Large intestine (tissue), 3 donors: Measurements from ENCODE around the gene OR2V2. TPM values are rescaled to one million over a fixed set of nuclear protein-coding genes. Genes with fewer than 3 reads are reported as not detected.
"Not testable (repeated sequence)": the region's sequence is repeated elsewhere in the genome, so short reads cannot be mapped to it uniquely, and the experiment has no call there.

Experiments used
- DNase-seq, 2 donors: peaks; one replicate each; pipeline versions ENCODE4 v3.0.0 to v3.0.0-alpha.2; 2013
- H3K27ac ChIP-seq: one replicate; pipeline ENCODE4 v1.5.1; 2013; ENCODE audit warnings: low read length
- H3K27me3 ChIP-seq: 2 replicates; pipeline ENCODE4 v1.6.1; 2013; ENCODE audit warnings: low read length; ENCODE audit not compliant: control insufficient read depth, insufficient read depth
- H3K36me3 ChIP-seq: 2 replicates; pipeline ENCODE4 v1.6.1; 2013; ENCODE audit warnings: low read length; ENCODE audit not compliant: control insufficient read depth, insufficient read depth
- H3K4me1 ChIP-seq: one replicate; pipeline ENCODE4 v1.6.1; 2013; ENCODE audit warnings: low read length; ENCODE audit not compliant: control insufficient read depth, insufficient read depth
- H3K4me3 ChIP-seq: one replicate; pipeline ENCODE4 v1.5.1; 2013; ENCODE audit warnings: low read length
- H3K9me3 ChIP-seq: one replicate; pipeline ENCODE4 v1.6.1; 2013; ENCODE audit warnings: mild to moderate bottlenecking, low read depth, low read length, moderate library complexity; ENCODE audit not compliant: control insufficient read depth
- WGBS: methylation state at CpG from one replicate; pipeline ENCODE4 v1.1.5; 2013; ENCODE audit warnings: low lambda C conversion rate; ENCODE audit not compliant: insufficient coverage; 5-methylcytosine and 5-hydroxymethylcytosine counted together
- polyA plus RNA-seq: library from polyadenylated mRNA; unstranded; fragments of 120-200 nt; gene quantifications from one replicate; pipeline ENCODE4 v1.2.1, GENCODE V29; 2013

The OR2V2 gene
- polyA plus RNA-seq, 1 donor, result not detected

GRCh38 chr5:181129601-181130000 lies 17.8 kb upstream of the OR2V2 start:
- H3K9me3 ChIP-seq, result no peaks in the 10 kb centered on the region
- H3K36me3 ChIP-seq, result no peaks in the 10 kb centered on the region
- DNase-seq, result no peak
- no peaks in the 10 kb centered on the region for H3K4me1 ChIP-seq
- H3K4me3 ChIP-seq, result no peak overlapping the region
- H3K27ac ChIP-seq, result no peak overlapping the region
- no CpG with 5 or more reads among the region's 7 CpGs for WGBS
- peaks cover 25% of the 10 kb centered on the region for H3K27me3 ChIP-seq

- DNase-seq, H3K4me1 ChIP-seq: not testable (repeated sequence)
- peaks cover 25% of the 10 kb centered on the region for H3K27me3 ChIP-seq
Measured at GRCh38 chr5:181130081-181130480, 17.3 kb upstream of the OR2V2 start.

GRCh38 chr5:181130832-181131496 lies 16.4 kb upstream of the OR2V2 start, which contains the start of gene OR2V1:
Gene OR2V1 (minus strand): TSS chr5:181131169. CDS start chr5:181125304, 5,865 bp downstream.
- H3K4me3 ChIP-seq, result no peak within 1 kb of the TSS
- H3K27ac ChIP-seq, result no peak within 1 kb of the TSS
- H3K4me1 ChIP-seq, result no peaks in the 10 kb centered on the region
- no peaks in the 10 kb centered on the region for H3K36me3 ChIP-seq
- no peak for DNase-seq
- H3K9me3 ChIP-seq, result no peaks in the 10 kb centered on the region
- peaks cover 25% of the 10 kb centered on the region for H3K27me3 ChIP-seq
- no CpG with 5 or more reads among the region's 14 CpGs for WGBS

More at GRCh38 chr5:181130081-181130480, 17.3 kb upstream of the OR2V2 start:
- H3K9me3 ChIP-seq, H3K4me3 ChIP-seq, H3K36me3 ChIP-seq, H3K27ac ChIP-seq: not testable (repeated sequence)
- WGBS, result no CpG with 5 or more reads among the region's 9 CpGs

DNA sequence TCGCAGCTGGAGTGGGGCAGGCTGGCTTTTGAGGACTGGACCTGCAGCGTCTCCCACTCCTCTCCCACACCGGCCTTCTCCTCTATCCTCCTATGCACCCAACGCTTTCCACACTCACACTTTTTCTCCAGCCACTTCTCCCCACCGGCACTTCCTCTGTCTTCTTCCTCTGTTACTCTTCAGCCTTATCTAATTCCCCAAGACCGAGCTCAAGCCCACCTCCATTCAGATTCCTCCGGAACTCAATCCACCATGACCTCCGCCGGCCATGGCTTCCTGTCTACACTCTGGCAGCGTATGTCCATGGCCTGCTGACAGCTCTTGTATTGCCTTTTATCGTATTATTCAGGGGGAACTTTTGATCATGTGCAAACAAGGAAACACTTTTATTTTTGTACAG lies 15.9 kb upstream of the OR2V2 start:
- WGBS, result 87% methylated on average over 3 of the region's 11 CpGs
- no peak overlapping the region for H3K4me3 ChIP-seq
- H3K27me3 ChIP-seq, result peaks cover 25% of the 10 kb centered on the region
- H3K36me3 ChIP-seq, result no peaks in the 10 kb centered on the region
- DNase-seq, result no peak
- H3K27ac ChIP-seq, result no peak overlapping the region
- no peaks in the 10 kb centered on the region for H3K4me1 ChIP-seq
- no peaks in the 10 kb centered on the region for H3K9me3 ChIP-seq

- Histone ChIP-seq H3K9me3 (no peaks in the 10 kb centered on the region), H3K4me3 (no peak overlapping the region), H3K27me3 (peaks cover 25% of the 10 kb centered on the region), H3K4me1 (no peaks in the 10 kb centered on the region), H3K36me3 (no peaks in the 10 kb centered on the region), H3K27ac (no peak overlapping the region)
- DNase-seq, result no peak
- WGBS, result 100% methylated on average over 1 of the region's 3 CpGs
Measured at GRCh38 chr5:181133083-181133482, 14.3 kb upstream of the OR2V2 start.

DNA sequence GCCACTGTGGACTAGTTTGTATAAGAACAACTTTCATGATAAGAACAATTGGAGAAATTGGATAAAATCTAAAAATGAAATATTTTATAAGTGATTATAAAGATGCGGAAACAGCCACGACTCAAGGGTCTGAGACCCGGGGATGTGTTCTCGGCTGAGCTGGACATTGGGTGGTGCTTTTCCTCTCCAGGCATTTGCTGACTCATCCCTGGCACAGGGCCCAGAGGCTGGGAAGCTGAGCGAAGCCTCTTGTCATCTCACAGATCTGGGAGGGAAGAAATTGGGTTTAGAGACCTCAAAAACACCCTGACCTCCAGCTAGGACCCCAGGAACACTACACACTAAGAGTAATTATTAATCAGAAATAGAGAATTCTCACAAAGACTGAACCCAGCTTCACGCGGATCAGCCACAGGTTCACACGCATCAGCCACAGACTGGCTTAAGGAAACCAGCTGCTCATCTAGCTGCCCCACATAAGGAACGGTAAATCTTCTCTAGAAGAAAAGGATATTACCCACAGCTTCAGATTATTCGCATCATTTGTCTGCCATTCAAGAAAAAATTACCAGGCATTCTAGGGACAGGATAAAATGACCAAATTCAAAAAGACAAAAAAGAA lies 13.7 kb upstream of the OR2V2 start:
- Histone ChIP-seq H3K9me3 (no peaks in the 10 kb centered on the region), H3K4me3 (no peak overlapping the region), H3K4me1 (no peaks in the 10 kb centered on the region), H3K27me3 (peaks cover 22% of the 10 kb centered on the region), H3K27ac (no peak overlapping the region), H3K36me3 (no peaks in the 10 kb centered on the region)
- no CpG with 5 or more reads among the region's 10 CpGs for WGBS
- no peak for DNase-seq

GRCh38 chr5:181134259-181134658 lies 13.1 kb upstream of the OR2V2 start:
- H3K4me3 ChIP-seq, result no peak overlapping the region
- no peak for DNase-seq

DNA sequence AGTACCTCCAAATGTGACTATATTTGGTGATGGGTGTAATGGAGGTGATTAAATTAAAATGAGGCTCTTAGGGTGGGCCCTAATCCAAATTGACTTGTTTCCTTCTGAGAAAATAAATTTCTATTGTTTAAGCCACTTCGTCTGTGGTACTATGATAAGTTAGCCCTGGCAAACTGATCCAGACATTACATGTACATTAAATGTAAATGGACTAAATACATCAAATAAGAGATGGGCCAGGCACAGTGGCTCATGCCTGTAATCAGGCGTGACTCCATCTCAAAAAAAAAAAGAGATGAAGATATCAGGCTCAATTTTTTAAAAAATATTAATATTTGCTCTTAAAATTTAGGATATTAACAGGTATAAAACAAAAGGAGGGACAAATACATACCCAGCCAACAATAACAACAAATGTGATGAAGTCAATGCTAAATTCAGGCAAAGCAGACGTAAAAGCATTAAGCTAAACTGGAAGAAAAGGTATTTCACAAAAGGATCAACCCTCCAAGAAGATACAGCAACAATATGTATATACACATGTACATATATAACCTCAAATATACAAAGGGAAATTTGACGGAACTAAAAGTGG lies 10.9 kb upstream of the OR2V2 start:
- peaks cover 13% of the 10 kb centered on the region for H3K27me3 ChIP-seq
- 83% methylated on average over 1 of the region's 4 CpGs for WGBS
- no peaks in the 10 kb centered on the region for H3K36me3 ChIP-seq
- H3K9me3 ChIP-seq, result no peaks in the 10 kb centered on the region
- no peak for DNase-seq
- no peak overlapping the region for H3K27ac ChIP-seq
- H3K4me1 ChIP-seq, result no peaks in the 10 kb centered on the region
- H3K4me3 ChIP-seq, result no peak overlapping the region

More at GRCh38 chr5:181134259-181134658, 13.1 kb upstream of the OR2V2 start:
- 90% methylated on average over 4 of the region's 6 CpGs for WGBS
- Histone ChIP-seq H3K36me3 (no peaks in the 10 kb centered on the region), H3K27me3 (peaks cover 19% of the 10 kb centered on the region), H3K27ac (no peak overlapping the region), H3K4me1 (no peaks in the 10 kb centered on the region), H3K9me3 (no peaks in the 10 kb centered on the region)

DNA sequence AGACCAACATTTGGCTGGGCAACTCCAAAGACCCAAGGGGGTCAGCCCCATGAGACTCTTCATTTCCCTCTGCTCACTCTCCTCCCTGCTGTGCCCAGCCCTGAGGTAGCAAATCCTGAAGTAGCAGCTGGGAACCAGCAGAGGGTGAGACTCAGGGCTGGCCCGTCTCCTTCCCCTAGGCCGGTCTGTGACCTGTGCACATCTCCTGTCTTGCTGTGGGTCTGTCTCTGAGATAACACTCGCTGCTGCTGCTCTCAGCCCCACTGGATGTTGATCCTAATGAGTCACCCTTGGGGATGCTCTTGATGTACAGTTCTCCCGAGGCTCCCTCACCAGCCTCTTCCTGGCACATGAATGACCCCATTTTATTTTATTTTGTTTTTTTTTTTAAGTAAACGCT lies 9.1 kb upstream of the OR2V2 start:
- Histone ChIP-seq H3K27ac (no peak overlapping the region), H3K9me3 (no peaks in the 10 kb centered on the region), H3K4me3 (no peak overlapping the region), H3K36me3 (no peaks in the 10 kb centered on the region), H3K4me1 (no peaks in the 10 kb centered on the region), H3K27me3 (peaks cover 11% of the 10 kb centered on the region)
- DNase-seq, result no peak
- 86% methylated on average over 2 of the region's 5 CpGs for WGBS

DNA sequence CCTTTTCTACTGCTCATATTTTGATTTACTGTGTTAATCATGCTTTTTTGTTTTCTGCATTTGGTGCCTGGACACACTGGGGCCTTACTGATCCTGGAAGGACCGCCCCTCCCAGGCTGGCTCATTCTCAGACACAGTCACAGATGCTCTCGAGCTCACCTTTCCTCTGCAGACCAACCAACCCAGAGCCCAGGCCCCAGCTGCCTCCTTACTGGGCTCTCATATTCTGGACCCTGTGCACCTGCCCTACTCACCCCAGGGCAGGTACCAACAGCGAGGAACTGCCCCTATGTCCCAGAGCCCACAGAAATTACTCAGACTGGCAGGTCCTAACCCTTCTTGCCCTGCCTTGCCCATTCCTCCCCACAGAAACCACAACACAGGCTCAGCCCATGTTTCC lies 6.6 kb upstream of the OR2V2 start:
- Histone ChIP-seq H3K36me3 (no peaks in the 10 kb centered on the region), H3K4me1 (no peaks in the 10 kb centered on the region), H3K27me3 (peaks cover 7% of the 10 kb centered on the region), H3K9me3 (no peaks in the 10 kb centered on the region), H3K4me3 (no peak overlapping the region), H3K27ac (no peak overlapping the region)
- WGBS, result 100% methylated on average over 1 of the region's 3 CpGs
- DNase-seq, result no peak
